Upper lobe of left lung (tissue), 6 donors: Measurements from ENCODE around the gene GUCY1B1. TPM values are rescaled to one million over a fixed set of nuclear protein-coding genes. Genes with fewer than 3 reads are reported as not detected.

Source experiments
- ATAC-seq, 2 donors: fragments of 200-7000 bp; cut with Tn5 transposase; one replicate each; pipeline ENCODE4 v1.9.1; 2022; ENCODE audit warnings: mild to moderate bottlenecking in 2 of 2, moderate library complexity in 2 of 2; ENCODE audit not compliant: low FRiP score in 2 of 2
- DNase-seq, 2 donors: peaks; one replicate each; pipeline ENCODE4 v3.0.0-alpha.2; 2019 to 2020
- H3K27ac ChIP-seq, 4 donors: fragments of 200-600 bp; sonication (generic); one replicate each; pipeline ENCODE4 v1.5.1; 2016 to 2019
- H3K27me3 ChIP-seq, 4 donors: fragments of 200-600 bp; sonication (generic); one replicate each; pipeline ENCODE4 v1.5.1; 2017 to 2019
- H3K36me3 ChIP-seq, 4 donors: fragments of 200-600 bp; sonication (generic); one replicate each; pipeline ENCODE4 v1.5.1; 2016 to 2019
- H3K4me1 ChIP-seq, 4 donors: fragments of 200-600 bp; sonication (generic); one replicate each; pipeline ENCODE4 v1.5.1; 2018 to 2019
- H3K4me3 ChIP-seq, 4 donors: fragments of 200-600 bp; sonication (generic); one replicate each; pipeline ENCODE4 v1.5.1; 2017 to 2019; ENCODE audit warnings: mild to moderate bottlenecking in 2 of 4, moderate library complexity in 1 of 4
- H3K9me3 ChIP-seq, 4 donors: fragments of 200-600 bp; sonication (generic); one replicate each; pipeline ENCODE4 v1.5.1; 2018 to 2019
- CTCF ChIP-seq, 6 experiments: fragments of 450-650 bp in 4 of 6; fragments of 200-600 bp in 2 of 6; sonication (generic) in 2 of 6; IDR thresholded peaks; one replicate each; pipeline ENCODE4 v1.5.1; 2016 to 2019; ENCODE audit warnings: antibody characterized with exemption in 6 of 6
- EP300 ChIP-seq, 4 donors: sonication (generic); formaldehyde crosslinking; IDR thresholded peaks; one replicate each; pipeline ENCODE4 v1.5.1; 2017; ENCODE audit warnings: antibody characterized with exemption in 4 of 4, control low read depth in 2 of 4
- POLR2A ChIP-seq, 4 donors: fragments of 450-650 bp; IDR thresholded peaks; one replicate each; pipeline ENCODE4 v1.5.1; 2016 to 2017; ENCODE audit warnings: antibody characterized with exemption in 4 of 4, mild to moderate bottlenecking in 2 of 4
- POLR2AphosphoS5 ChIP-seq, 2 donors: sonication (generic); formaldehyde crosslinking; IDR thresholded peaks; one replicate each; pipeline ENCODE4 v1.5.1; 2017; ENCODE audit warnings: antibody characterized with exemption in 2 of 2
- WGBS, 2 donors: methylation state at CpG; one replicate each; pipeline ENCODE4 v1.1.5; 2017 to 2018; 5-methylcytosine and 5-hydroxymethylcytosine counted together
- total RNA-seq, 6 donors: library from RNA; depleted of rRNA in 4 of 6; stranded (reverse); fragments of >200 nt in 4 of 6; gene quantifications; one replicate each; pipeline versions ENCODE4 v1.1.0 to v1.2.1, GENCODE V29; 2016 to 2021
- donor health status: DM: no; HTN: no; CAD: no; lungs with moderate emphysema.
- donor health status: DM: no; HTN: yes; CAD: no; lungs with severe emphysema.

Gene GUCY1B1
- total RNA-seq, 6 donors from 2014 or later = 8.1 to 24.1 (median 13.2) TPM

- H3K9me3 ChIP-seq = no peaks in the 10 kb centered on the region
- TF ChIP-seq CTCF (IDR thresholded peaks at IDR 0.05) (no peak), EP300 (IDR thresholded peaks at IDR 0.05) (no peak)
- H3K27me3 ChIP-seq = no peaks in the 10 kb centered on the region
- H3K36me3 ChIP-seq = no peaks in the 10 kb centered on the region
- no peak overlapping the region for H3K27ac ChIP-seq
- no peak overlapping the region for H3K4me3 ChIP-seq
- no peak for ATAC-seq
- no peak for DNase-seq
- no peaks in the 10 kb centered on the region for H3K4me1 ChIP-seq
Observed at GRCh38 chr4:155832664-155833063, 73.8 kb downstream of the GUCY1B1 start.

GRCh38 chr4:155837203-155837796 lies 78.5 kb downstream of the GUCY1B1 start:
- TF ChIP-seq POLR2AphosphoS5 (IDR thresholded peaks at IDR 0.05) (no peak), EP300 (IDR thresholded peaks at IDR 0.05) (no peak), POLR2A (IDR thresholded peaks at IDR 0.05) (no peak), CTCF (IDR thresholded peaks at IDR 0.05) (no peak)
- Histone ChIP-seq H3K4me1 (no peaks in the 10 kb centered on the region), H3K4me3 (no peak overlapping the region), H3K27ac (no peak overlapping the region), H3K36me3 (no peaks in the 10 kb centered on the region), H3K9me3 (no peaks in the 10 kb centered on the region), H3K27me3 (no peaks in the 10 kb centered on the region)
- 68% methylated on average over 1 of the region's 1 CpG for WGBS, 2 donors
- ATAC-seq (no peak), DNase-seq (no peak)

- Histone ChIP-seq H3K4me3 (no peak overlapping the region), H3K9me3 (no peaks in the 10 kb centered on the region), H3K36me3 (no peaks in the 10 kb centered on the region), H3K27me3 (no peaks in the 10 kb centered on the region), H3K4me1 (no peaks in the 10 kb centered on the region), H3K27ac (no peak overlapping the region)
- no peak for ATAC-seq
- TF ChIP-seq EP300 (IDR thresholded peaks at IDR 0.05) (no peak), POLR2AphosphoS5 (IDR thresholded peaks at IDR 0.05) (no peak), POLR2A (IDR thresholded peaks at IDR 0.05) (no peak), CTCF (IDR thresholded peaks at IDR 0.05) (no peak)
- DNase-seq = no peak
Observed at GRCh38 chr4:155842080-155842479, 83.3 kb downstream of the GUCY1B1 start.

- peaks cover 0 to 3% (median 0%) of the 10 kb centered on the region in 4 donors for H3K9me3 ChIP-seq
- no peak overlapping the region for H3K4me3 ChIP-seq
- no peaks in the 10 kb centered on the region for H3K36me3 ChIP-seq
- H3K27me3 ChIP-seq = no peaks in the 10 kb centered on the region
- TF ChIP-seq CTCF (IDR thresholded peaks at IDR 0.05) = no peak
- TF ChIP-seq POLR2A (IDR thresholded peaks at IDR 0.05) = no peak
- TF ChIP-seq EP300 (IDR thresholded peaks at IDR 0.05) = no peak
- no peak for TF ChIP-seq POLR2AphosphoS5 (IDR thresholded peaks at IDR 0.05)
- DNase-seq = no peak
- ATAC-seq = no peak
- no peak overlapping the region for H3K27ac ChIP-seq
- no peaks in the 10 kb centered on the region for H3K4me1 ChIP-seq
Observed at GRCh38 chr4:155846929-155847328, 88.1 kb downstream of the GUCY1B1 start.

GRCh38 chr4:155849042-155849441 lies 90.2 kb downstream of the GUCY1B1 start:
- DNase-seq (no peak), ATAC-seq (no peak)
- WGBS, 2 donors = 90% methylated on average over 4 of the region's 4 CpGs

More at GRCh38 chr4:155849042-155849441, 90.2 kb downstream of the GUCY1B1 start:
- Histone ChIP-seq H3K4me1 (no peaks in the 10 kb centered on the region), H3K27ac (no peak overlapping the region), H3K9me3 (peaks cover 0 to 3% (median 0%) of the 10 kb centered on the region in 4 donors), H3K4me3 (no peak overlapping the region), H3K36me3 (no peaks in the 10 kb centered on the region), H3K27me3 (no peaks in the 10 kb centered on the region)
- TF ChIP-seq CTCF (IDR thresholded peaks at IDR 0.05) = no peak
- no peak for TF ChIP-seq POLR2A (IDR thresholded peaks at IDR 0.05)
- TF ChIP-seq POLR2AphosphoS5 (IDR thresholded peaks at IDR 0.05) = no peak
- TF ChIP-seq EP300 (IDR thresholded peaks at IDR 0.05) = no peak
